HepG2 (cell line): ENCODE measurements around the gene RASSF7. TPM values are rescaled to one million over a fixed set of nuclear protein-coding genes. Genes with fewer than 3 reads are reported as not detected.
A peak's percentile ranks its signal among the peaks of the same experiment; 100 is the strongest.

Source experiments
- ARNT2 ChIP-seq: sonication (generic); formaldehyde crosslinking; IDR thresholded peaks from 2 replicates; pipeline ENCODE4 v1.8.0; 2022; ENCODE audit warnings: mild to moderate bottlenecking, low read depth, missing genetic modification reagents, moderate library complexity
- ERF ChIP-seq: IDR thresholded peaks from 2 replicates; pipeline ENCODE4 v1.6.1; 2018; ENCODE audit warnings: missing biosample characterization, missing genetic modification reagents
- FOXP1 ChIP-seq, 2 experiments: fragments of 450-650 bp in 1 of 2; IDR thresholded peaks; 2 replicates each; pipeline ENCODE4 v1.6.1; 2017 to 2018; ENCODE audit warnings: antibody characterized with exemption in 1 of 2
- GFI1 ChIP-seq: sonication (generic); formaldehyde crosslinking; IDR thresholded peaks from 2 replicates; pipeline ENCODE4 v1.5.0; 2020; ENCODE audit warnings: missing genetic modification reagents, mild to moderate bottlenecking, borderline replicate concordance
- IKZF4 ChIP-seq: sonication (generic); formaldehyde crosslinking; IDR thresholded peaks from 2 replicates; pipeline ENCODE4 v1.5.1; 2020; ENCODE audit warnings: borderline replicate concordance, mild to moderate bottlenecking, low read depth, missing genetic modification reagents; ENCODE audit errors: not compliant biosample characterization
- MED13 ChIP-seq: sonication (generic); formaldehyde crosslinking; IDR thresholded peaks from 2 replicates; pipeline ENCODE4 v1.5.0; 2020; ENCODE audit warnings: missing genetic modification reagents
- REL ChIP-seq: sonication (generic); formaldehyde crosslinking; conservative IDR thresholded peaks from 2 replicates; pipeline ENCODE4 v1.8.0; 2022; ENCODE audit warnings: mild to moderate bottlenecking, missing genetic modification reagents, moderate library complexity
- SALL1 ChIP-seq: sonication (generic); formaldehyde crosslinking; IDR thresholded peaks from 2 replicates; pipeline ENCODE4 v1.8.0; 2022; ENCODE audit warnings: mild to moderate bottlenecking, missing genetic modification reagents
- ZKSCAN5 ChIP-seq: sonication (generic); formaldehyde crosslinking; IDR thresholded peaks from 2 replicates; pipeline ENCODE4 v1.5.1; 2020; ENCODE audit warnings: mild to moderate bottlenecking, missing genetic modification reagents
- ZNF136 ChIP-seq: sonication (generic); formaldehyde crosslinking; IDR thresholded peaks from 2 replicates; pipeline ENCODE4 v1.8.1; 2022; ENCODE audit warnings: low read depth, mild to moderate bottlenecking, moderate library complexity, missing genetic modification reagents
- ZNF225 ChIP-seq: sonication (generic); formaldehyde crosslinking; IDR thresholded peaks from 2 replicates; pipeline ENCODE4 v1.4.0; 2020; ENCODE audit warnings: mild to moderate bottlenecking, missing genetic modification reagents
- ZNF616 ChIP-seq: sonication (generic); formaldehyde crosslinking; IDR thresholded peaks from 2 replicates; pipeline ENCODE4 v1.5.0; 2020; ENCODE audit warnings: low read depth, mild to moderate bottlenecking, missing genetic modification reagents
- ZNF781 ChIP-seq: sonication (generic); formaldehyde crosslinking; IDR thresholded peaks from 2 replicates; pipeline ENCODE4 v1.5.1; 2020; ENCODE audit warnings: borderline replicate concordance, mild to moderate bottlenecking, missing genetic modification reagents; ENCODE audit errors: not compliant biosample characterization
- polyA plus RNA-seq, 8 experiments: library from polyadenylated mRNA; depleted of rRNA in 3 of 8; stranded (reverse) in 7 of 8; unstranded in 1 of 8; fragments of >200 nt; fragmentation: Illumina TruSeq in 4 of 8; extraction: Trizol in 4 of 8; gene quantifications; 2 replicates each; pipeline versions ENCODE4 v1.2.1 to v1.2.3, GENCODE V29; 2011 to 2016; ENCODE audit warnings: low read depth in 4 of 8, missing spikeins in 1 of 8, mixed read lengths in 1 of 8; ENCODE audit not compliant: insufficient read depth in 1 of 8
- total RNA-seq, 5 experiments: library from RNA; depleted of rRNA; stranded (reverse); fragments of >200 nt; fragmentation: Illumina TruSeq; extraction: Trizol; gene quantifications; 2 replicates each; pipeline ENCODE4 v1.2.3, GENCODE V29; 2016; ENCODE audit warnings: low read depth in 1 of 5
- TF ChIP-seq, protein P1 (sequence below): sonication (generic); formaldehyde crosslinking; IDR thresholded peaks from 2 replicates; pipeline ENCODE4 v1.4.0; 2020; ENCODE audit warnings: low read depth, missing genetic modification reagents
- TF ChIP-seq, protein P2 (sequence below): sonication (generic); formaldehyde crosslinking; IDR thresholded peaks from 2 replicates; pipeline ENCODE4 v1.4.0; 2020; ENCODE audit warnings: mild to moderate bottlenecking, missing genetic modification reagents
- TF ChIP-seq, protein P3 (sequence below): sonication (generic); formaldehyde crosslinking; IDR thresholded peaks from 2 replicates; pipeline ENCODE4 v1.8.0; 2022; ENCODE audit warnings: mild to moderate bottlenecking, missing genetic modification reagents; ENCODE audit not compliant: insufficient replicate concordance
- TF ChIP-seq, protein P4 (sequence below): sonication (generic); formaldehyde crosslinking; IDR thresholded peaks from 2 replicates; pipeline ENCODE4 v1.4.0; 2020; ENCODE audit warnings: missing genetic modification reagents

RASSF7 gene
- total and polyA plus RNA-seq, 2 of the 13 experiments (the other 11 are each of a cell fraction or from before 2014, with no cell fraction given): 20.2 to 28.6 TPM

DNA sequence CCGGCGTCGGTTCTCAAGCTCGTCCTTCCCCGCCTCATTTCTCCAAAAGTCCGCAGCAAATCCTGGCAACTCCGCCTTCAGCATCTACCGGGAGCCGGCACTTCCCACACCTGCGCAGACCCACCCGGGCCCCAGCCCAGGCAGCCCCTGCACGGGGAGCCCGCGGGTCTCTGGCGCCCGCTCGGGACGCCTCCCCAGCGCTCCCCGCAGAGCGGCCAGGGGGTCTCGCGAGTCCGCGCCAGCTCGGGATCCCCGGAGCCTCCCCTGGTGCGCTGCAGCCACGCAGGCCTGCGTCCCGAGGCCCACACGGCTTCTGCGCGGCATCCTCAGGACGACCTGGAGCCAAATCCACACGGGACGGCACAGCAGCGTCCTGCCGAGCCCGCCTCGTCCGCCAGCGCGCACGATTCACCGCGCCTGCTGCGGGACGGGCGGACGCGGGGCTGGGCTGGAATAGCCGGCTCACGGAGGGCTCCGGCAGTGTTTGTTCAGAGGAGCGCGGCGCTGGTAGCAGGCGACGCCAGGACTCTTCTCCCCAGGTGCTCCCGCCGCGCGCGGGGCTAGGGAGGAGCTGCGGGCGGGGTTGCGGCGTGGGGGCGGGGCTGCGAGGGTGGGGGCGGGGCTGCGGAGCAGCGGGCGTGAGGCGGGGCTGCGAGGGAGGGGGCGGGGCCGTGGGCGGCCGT, 14.7 kb downstream of the RASSF7 start (continued):
- TF ChIP-seq ZNF225 (CRISPR knock-in tag): no peak
- no peak for TF ChIP-seq MED13
- peak; percentile 36; the same call in 1 of the 2 replicates for TF ChIP-seq ARNT2 (CRISPR knock-in tag)
- TF ChIP-seq ERF (CRISPR knock-in tag): no peak
- TF ChIP-seq ZKSCAN5: no peak
- TF ChIP-seq, protein P1, sequence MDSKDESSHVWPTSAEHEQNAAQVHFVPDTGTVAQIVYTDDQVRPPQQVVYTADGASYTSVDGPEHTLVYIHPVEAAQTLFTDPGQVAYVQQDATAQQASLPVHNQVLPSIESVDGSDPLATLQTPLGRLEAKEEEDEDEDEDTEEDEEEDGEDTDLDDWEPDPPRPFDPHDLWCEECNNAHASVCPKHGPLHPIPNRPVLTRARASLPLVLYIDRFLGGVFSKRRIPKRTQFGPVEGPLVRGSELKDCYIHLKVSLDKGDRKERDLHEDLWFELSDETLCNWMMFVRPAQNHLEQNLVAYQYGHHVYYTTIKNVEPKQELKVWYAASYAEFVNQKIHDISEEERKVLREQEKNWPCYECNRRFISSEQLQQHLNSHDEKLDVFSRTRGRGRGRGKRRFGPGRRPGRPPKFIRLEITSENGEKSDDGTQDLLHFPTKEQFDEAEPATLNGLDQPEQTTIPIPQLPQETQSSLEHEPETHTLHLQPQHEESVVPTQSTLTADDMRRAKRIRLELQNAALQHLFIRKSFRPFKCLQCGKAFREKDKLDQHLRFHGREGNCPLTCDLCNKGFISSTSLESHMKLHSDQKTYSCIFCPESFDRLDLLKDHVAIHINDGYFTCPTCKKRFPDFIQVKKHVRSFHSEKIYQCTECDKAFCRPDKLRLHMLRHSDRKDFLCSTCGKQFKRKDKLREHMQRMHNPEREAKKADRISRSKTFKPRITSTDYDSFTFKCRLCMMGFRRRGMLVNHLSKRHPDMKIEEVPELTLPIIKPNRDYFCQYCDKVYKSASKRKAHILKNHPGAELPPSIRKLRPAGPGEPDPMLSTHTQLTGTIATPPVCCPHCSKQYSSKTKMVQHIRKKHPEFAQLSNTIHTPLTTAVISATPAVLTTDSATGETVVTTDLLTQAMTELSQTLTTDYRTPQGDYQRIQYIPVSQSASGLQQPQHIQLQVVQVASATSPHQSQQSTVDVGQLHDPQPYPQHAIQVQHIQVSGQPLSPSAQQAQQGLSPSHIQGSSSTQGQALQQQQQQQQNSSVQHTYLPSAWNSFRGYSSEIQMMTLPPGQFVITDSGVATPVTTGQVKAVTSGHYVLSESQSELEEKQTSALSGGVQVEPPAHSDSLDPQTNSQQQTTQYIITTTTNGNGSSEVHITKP (CRISPR knock-in tag): no peak
- TF ChIP-seq, protein P2, sequence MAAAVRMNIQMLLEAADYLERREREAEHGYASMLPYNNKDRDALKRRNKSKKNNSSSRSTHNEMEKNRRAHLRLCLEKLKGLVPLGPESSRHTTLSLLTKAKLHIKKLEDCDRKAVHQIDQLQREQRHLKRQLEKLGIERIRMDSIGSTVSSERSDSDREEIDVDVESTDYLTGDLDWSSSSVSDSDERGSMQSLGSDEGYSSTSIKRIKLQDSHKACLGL (CRISPR knock-in tag): peak; percentile 68; the same call in 1 of the 2 replicates
- no peak for TF ChIP-seq ZNF781 (CRISPR knock-in tag)
- no peak for TF ChIP-seq GFI1 (CRISPR knock-in tag)
- TF ChIP-seq FOXP1 (IDR thresholded peaks at IDR 0.05): no peak
- TF ChIP-seq FOXP1 (CRISPR knock-in tag; IDR thresholded peaks at IDR 0.05): no peak
- no peak for TF ChIP-seq IKZF4 (CRISPR knock-in tag)
- TF ChIP-seq ZNF136 (CRISPR knock-in tag): no peak
- no peak; the same call in 1 of the 2 replicates for TF ChIP-seq SALL1 (CRISPR knock-in tag)
- TF ChIP-seq ZNF616 (CRISPR knock-in tag): no peak
- TF ChIP-seq, protein P3, sequence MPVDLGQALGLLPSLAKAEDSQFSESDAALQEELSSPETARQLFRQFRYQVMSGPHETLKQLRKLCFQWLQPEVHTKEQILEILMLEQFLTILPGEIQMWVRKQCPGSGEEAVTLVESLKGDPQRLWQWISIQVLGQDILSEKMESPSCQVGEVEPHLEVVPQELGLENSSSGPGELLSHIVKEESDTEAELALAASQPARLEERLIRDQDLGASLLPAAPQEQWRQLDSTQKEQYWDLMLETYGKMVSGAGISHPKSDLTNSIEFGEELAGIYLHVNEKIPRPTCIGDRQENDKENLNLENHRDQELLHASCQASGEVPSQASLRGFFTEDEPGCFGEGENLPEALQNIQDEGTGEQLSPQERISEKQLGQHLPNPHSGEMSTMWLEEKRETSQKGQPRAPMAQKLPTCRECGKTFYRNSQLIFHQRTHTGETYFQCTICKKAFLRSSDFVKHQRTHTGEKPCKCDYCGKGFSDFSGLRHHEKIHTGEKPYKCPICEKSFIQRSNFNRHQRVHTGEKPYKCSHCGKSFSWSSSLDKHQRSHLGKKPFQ (CRISPR knock-in tag): no peak
- TF ChIP-seq REL (CRISPR knock-in tag): no peak
- TF ChIP-seq, protein P4, sequence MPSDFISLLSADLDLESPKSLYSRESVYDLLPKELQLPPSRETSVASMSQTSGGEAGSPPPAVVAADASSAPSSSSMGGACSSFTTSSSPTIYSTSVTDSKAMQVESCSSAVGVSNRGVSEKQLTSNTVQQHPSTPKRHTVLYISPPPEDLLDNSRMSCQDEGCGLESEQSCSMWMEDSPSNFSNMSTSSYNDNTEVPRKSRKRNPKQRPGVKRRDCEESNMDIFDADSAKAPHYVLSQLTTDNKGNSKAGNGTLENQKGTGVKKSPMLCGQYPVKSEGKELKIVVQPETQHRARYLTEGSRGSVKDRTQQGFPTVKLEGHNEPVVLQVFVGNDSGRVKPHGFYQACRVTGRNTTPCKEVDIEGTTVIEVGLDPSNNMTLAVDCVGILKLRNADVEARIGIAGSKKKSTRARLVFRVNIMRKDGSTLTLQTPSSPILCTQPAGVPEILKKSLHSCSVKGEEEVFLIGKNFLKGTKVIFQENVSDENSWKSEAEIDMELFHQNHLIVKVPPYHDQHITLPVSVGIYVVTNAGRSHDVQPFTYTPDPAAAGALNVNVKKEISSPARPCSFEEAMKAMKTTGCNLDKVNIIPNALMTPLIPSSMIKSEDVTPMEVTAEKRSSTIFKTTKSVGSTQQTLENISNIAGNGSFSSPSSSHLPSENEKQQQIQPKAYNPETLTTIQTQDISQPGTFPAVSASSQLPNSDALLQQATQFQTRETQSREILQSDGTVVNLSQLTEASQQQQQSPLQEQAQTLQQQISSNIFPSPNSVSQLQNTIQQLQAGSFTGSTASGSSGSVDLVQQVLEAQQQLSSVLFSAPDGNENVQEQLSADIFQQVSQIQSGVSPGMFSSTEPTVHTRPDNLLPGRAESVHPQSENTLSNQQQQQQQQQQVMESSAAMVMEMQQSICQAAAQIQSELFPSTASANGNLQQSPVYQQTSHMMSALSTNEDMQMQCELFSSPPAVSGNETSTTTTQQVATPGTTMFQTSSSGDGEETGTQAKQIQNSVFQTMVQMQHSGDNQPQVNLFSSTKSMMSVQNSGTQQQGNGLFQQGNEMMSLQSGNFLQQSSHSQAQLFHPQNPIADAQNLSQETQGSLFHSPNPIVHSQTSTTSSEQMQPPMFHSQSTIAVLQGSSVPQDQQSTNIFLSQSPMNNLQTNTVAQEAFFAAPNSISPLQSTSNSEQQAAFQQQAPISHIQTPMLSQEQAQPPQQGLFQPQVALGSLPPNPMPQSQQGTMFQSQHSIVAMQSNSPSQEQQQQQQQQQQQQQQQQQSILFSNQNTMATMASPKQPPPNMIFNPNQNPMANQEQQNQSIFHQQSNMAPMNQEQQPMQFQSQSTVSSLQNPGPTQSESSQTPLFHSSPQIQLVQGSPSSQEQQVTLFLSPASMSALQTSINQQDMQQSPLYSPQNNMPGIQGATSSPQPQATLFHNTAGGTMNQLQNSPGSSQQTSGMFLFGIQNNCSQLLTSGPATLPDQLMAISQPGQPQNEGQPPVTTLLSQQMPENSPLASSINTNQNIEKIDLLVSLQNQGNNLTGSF (CRISPR knock-in tag): 0 out of 2 replicates have a peak, but pooled peaks have one; percentile 30
